ENCODE data around the gene SHANK1.

Gene SHANK1

DNA sequence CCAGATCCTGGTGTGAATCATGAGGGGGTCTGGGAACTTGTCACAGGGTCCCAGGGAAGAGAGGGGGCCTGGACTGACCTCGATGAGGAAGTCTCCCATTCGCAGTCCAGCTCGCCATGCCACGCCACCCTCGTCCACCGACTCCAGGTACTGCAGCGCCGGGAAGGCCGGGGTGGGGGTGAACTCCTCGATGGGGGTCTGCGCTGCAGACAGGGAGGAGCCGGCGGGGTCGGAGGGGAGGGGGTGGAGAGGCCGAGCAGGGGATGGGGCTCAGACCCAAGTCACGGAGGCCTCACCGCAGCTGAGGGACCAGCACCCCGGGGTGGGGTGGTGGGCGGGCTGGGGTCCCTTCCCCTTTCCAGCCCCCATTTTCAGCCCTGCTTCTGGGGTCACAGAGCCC lies 30.8 kb downstream of the SHANK1 start:
- no peaks in the 10 kb centered on the region for H3K9me2 ChIP-seq (ENCODE audit: low read depth, low read length)
- H3K4me2 ChIP-seq (ENCODE audit: low read length), result no peak overlapping the region
- TF ChIP-seq, protein P1, sequence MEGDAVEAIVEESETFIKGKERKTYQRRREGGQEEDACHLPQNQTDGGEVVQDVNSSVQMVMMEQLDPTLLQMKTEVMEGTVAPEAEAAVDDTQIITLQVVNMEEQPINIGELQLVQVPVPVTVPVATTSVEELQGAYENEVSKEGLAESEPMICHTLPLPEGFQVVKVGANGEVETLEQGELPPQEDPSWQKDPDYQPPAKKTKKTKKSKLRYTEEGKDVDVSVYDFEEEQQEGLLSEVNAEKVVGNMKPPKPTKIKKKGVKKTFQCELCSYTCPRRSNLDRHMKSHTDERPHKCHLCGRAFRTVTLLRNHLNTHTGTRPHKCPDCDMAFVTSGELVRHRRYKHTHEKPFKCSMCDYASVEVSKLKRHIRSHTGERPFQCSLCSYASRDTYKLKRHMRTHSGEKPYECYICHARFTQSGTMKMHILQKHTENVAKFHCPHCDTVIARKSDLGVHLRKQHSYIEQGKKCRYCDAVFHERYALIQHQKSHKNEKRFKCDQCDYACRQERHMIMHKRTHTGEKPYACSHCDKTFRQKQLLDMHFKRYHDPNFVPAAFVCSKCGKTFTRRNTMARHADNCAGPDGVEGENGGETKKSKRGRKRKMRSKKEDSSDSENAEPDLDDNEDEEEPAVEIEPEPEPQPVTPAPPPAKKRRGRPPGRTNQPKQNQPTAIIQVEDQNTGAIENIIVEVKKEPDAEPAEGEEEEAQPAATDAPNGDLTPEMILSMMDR (IDR thresholded peaks at IDR 0.05; ENCODE audit: low read length), result no peak
- no peak for TF ChIP-seq EZH2 (IDR thresholded peaks at IDR 0.05; ENCODE audit: borderline replicate concordance, low read length)
- H3K36me3 ChIP-seq (ENCODE audit: insufficient read depth, low read length), result no peaks in the 10 kb centered on the region
- no peaks in the 10 kb centered on the region for H4K20me1 ChIP-seq (ENCODE audit: insufficient read depth, low read length)
- no peaks in the 10 kb centered on the region for H3K79me2 ChIP-seq (ENCODE audit: insufficient read depth, low read length)
- no peaks in the 10 kb centered on the region for H3K4me1 ChIP-seq (ENCODE audit: insufficient read depth, low read length, severe bottlenecking)
- H3K4me3 ChIP-seq (ENCODE audit: low read depth, low read length, poor library complexity, severe bottlenecking), result no peak overlapping the region
- no peak overlapping the region for H3K27ac ChIP-seq (ENCODE audit: low read depth, low read length, poor library complexity, severe bottlenecking)
- no peaks in the 10 kb centered on the region for H3K9me3 ChIP-seq (ENCODE audit: low read length)
- H2AFZ ChIP-seq (ENCODE audit: low read length), result no peak overlapping the region
- H3K9ac ChIP-seq (ENCODE audit: low read length), result no peak overlapping the region
- no peaks in the 10 kb centered on the region for H3K27me3 ChIP-seq (ENCODE audit: insufficient read depth, low read length)
- H3F3A ChIP-seq (ENCODE audit: insufficient read depth, low read length), result no peaks in the 10 kb centered on the region

- Histone ChIP-seq H3K4me1 (ENCODE audit: insufficient read depth, low read length, severe bottlenecking) (no peaks in the 10 kb centered on the region), H3K27ac (ENCODE audit: low read depth, low read length, poor library complexity, severe bottlenecking) (no peak overlapping the region), H3K27me3 (ENCODE audit: insufficient read depth, low read length) (no peaks in the 10 kb centered on the region), H3K4me2 (ENCODE audit: low read length) (no peak overlapping the region), H2AFZ (ENCODE audit: low read length) (no peak overlapping the region), H3K9me2 (ENCODE audit: low read depth, low read length) (no peaks in the 10 kb centered on the region), H4K20me1 (ENCODE audit: insufficient read depth, low read length) (no peaks in the 10 kb centered on the region), H3K9me3 (ENCODE audit: low read length) (no peaks in the 10 kb centered on the region), H3F3A (ENCODE audit: insufficient read depth, low read length) (no peaks in the 10 kb centered on the region), H3K36me3 (ENCODE audit: insufficient read depth, low read length) (no peaks in the 10 kb centered on the region), H3K9ac (ENCODE audit: low read length) (no peak overlapping the region), H3K4me3 (ENCODE audit: low read depth, low read length, poor library complexity, severe bottlenecking) (no peak overlapping the region), H3K79me2 (ENCODE audit: insufficient read depth, low read length) (no peaks in the 10 kb centered on the region)
- no peak for TF ChIP-seq EZH2 (IDR thresholded peaks at IDR 0.05; ENCODE audit: borderline replicate concordance, low read length)
- TF ChIP-seq, protein P1 (IDR thresholded peaks at IDR 0.05; ENCODE audit: low read length), result no peak
These were observed 33.1 kb downstream of the SHANK1 start for GRCh38 chr19:50686310-50687032.

- Histone ChIP-seq H3K27ac (ENCODE audit: low read depth, low read length, poor library complexity, severe bottlenecking) (no peak overlapping the region), H2AFZ (ENCODE audit: low read length) (no peak overlapping the region), H3K9me2 (ENCODE audit: low read depth, low read length) (no peaks in the 10 kb centered on the region), H3K36me3 (ENCODE audit: insufficient read depth, low read length) (no peaks in the 10 kb centered on the region), H3K4me1 (ENCODE audit: insufficient read depth, low read length, severe bottlenecking) (no peaks in the 10 kb centered on the region), H3K4me2 (ENCODE audit: low read length) (no peak overlapping the region), H4K20me1 (ENCODE audit: insufficient read depth, low read length) (no peaks in the 10 kb centered on the region), H3K4me3 (ENCODE audit: low read depth, low read length, poor library complexity, severe bottlenecking) (no peak overlapping the region), H3F3A (ENCODE audit: insufficient read depth, low read length) (no peaks in the 10 kb centered on the region), H3K27me3 (ENCODE audit: insufficient read depth, low read length) (no peaks in the 10 kb centered on the region), H3K79me2 (ENCODE audit: insufficient read depth, low read length) (no peaks in the 10 kb centered on the region), H3K9ac (ENCODE audit: low read length) (no peak overlapping the region), H3K9me3 (ENCODE audit: low read length) (no peaks in the 10 kb centered on the region)
- TF ChIP-seq, protein P1 (IDR thresholded peaks at IDR 0.05; ENCODE audit: low read length), result no peak
- no peak for TF ChIP-seq EZH2 (IDR thresholded peaks at IDR 0.05; ENCODE audit: borderline replicate concordance, low read length)
These were observed 40.2 kb downstream of the SHANK1 start for GRCh38 chr19:50679177-50680125.

Measured in OCI-LY1 (cell line).